Hepatocyte (in vitro differentiated cells): Measurements from ENCODE around the gene ZC3H15. TPM values are rescaled to one million over a fixed set of nuclear protein-coding genes. Genes with fewer than 3 reads are reported as not detected.

ENCODE experiments used
- DNase-seq: peaks from one replicate; pipeline ENCODE4 v3.0.0-alpha.2; 2016; ENCODE audit warnings: low spot score
- H2AFZ ChIP-seq: fragments of 200-600 bp; sonication (generic); 2 replicates; pipeline ENCODE4 v1.6.0; 2016; ENCODE audit warnings: antibody characterized with exemption, mild to moderate bottlenecking
- H3K27ac ChIP-seq: fragments of 200-600 bp; sonication (generic); 2 replicates; pipeline ENCODE4 v1.5.1; 2016; ENCODE audit warnings: mild to moderate bottlenecking
- H3K27me3 ChIP-seq: fragments of 200-600 bp; sonication (generic); 2 replicates; pipeline ENCODE4 v1.6.1; 2016
- H3K36me3 ChIP-seq: fragments of 200-600 bp; sonication (generic); replicated peaks from 2 replicates; pipeline ENCODE4 v1.5.1; 2016; ENCODE audit warnings: low read depth; ENCODE audit not compliant: insufficient read depth
- H3K4me1 ChIP-seq: fragments of 200-600 bp; sonication (generic); 2 replicates; pipeline ENCODE4 v1.5.1; 2016; ENCODE audit warnings: mild to moderate bottlenecking, moderate library complexity; ENCODE audit not compliant: insufficient read depth
- H3K4me2 ChIP-seq: fragments of 200-600 bp; sonication (generic); 2 replicates; pipeline ENCODE4 v1.6.0; 2016
- H3K4me3 ChIP-seq: fragments of 200-600 bp; sonication (generic); 2 replicates; pipeline ENCODE4 v1.5.1; 2016; ENCODE audit warnings: mild to moderate bottlenecking
- H3K79me2 ChIP-seq: fragments of 200-600 bp; sonication (generic); 2 replicates; pipeline ENCODE4 v1.6.0; 2017; ENCODE audit warnings: mild to moderate bottlenecking
- H3K9me2 ChIP-seq: fragments of 200-600 bp; sonication (generic); replicated peaks from 2 replicates; pipeline ENCODE4 v1.6.0; 2017; ENCODE audit warnings: mild to moderate bottlenecking; ENCODE audit not compliant: insufficient read depth
- H3K9me3 ChIP-seq: fragments of 200-600 bp; sonication (generic); 2 replicates; pipeline ENCODE4 v1.5.1; 2016; ENCODE audit warnings: low read depth, mild to moderate bottlenecking
- H4K20me1 ChIP-seq: fragments of 200-600 bp; sonication (generic); 2 replicates; pipeline ENCODE4 v1.6.0; 2016; ENCODE audit warnings: mild to moderate bottlenecking; ENCODE audit not compliant: insufficient read depth, poor library complexity, severe bottlenecking
- CTCF ChIP-seq: fragments of 200-600 bp; sonication (generic); IDR thresholded peaks from 2 replicates; pipeline ENCODE4 v1.5.1; 2016; ENCODE audit warnings: antibody characterized with exemption, mild to moderate bottlenecking; ENCODE audit not compliant: poor library complexity
- EZH2 ChIP-seq: fragments of 200-600 bp; sonication (generic); IDR thresholded peaks from 2 replicates; pipeline ENCODE4 v1.6.1; 2016; ENCODE audit warnings: antibody characterized with exemption, mild to moderate bottlenecking, borderline replicate concordance
- EZH2phosphoT487 ChIP-seq: fragments of 200-600 bp; sonication (generic); IDR thresholded peaks from one replicate; pipeline ENCODE4 v1.6.1; 2018; ENCODE audit warnings: antibody characterized with exemption, mild to moderate bottlenecking, low read depth, moderate library complexity; ENCODE audit not compliant: unreplicated experiment, severe bottlenecking
- WGBS: methylation state at CpG from one replicate; pipeline ENCODE4 v1.1.6; 2016; ENCODE audit warnings: low lambda C conversion rate; ENCODE audit errors: missing lambda C conversion rate; 5-methylcytosine and 5-hydroxymethylcytosine counted together
- polyA plus RNA-seq: library from polyadenylated mRNA; unstranded; fragments of >200 nt; fragmentation: Nextera tagmentation; extraction: Ambion mirVana; gene quantifications from 2 replicates; pipeline ENCODE4 v1.2.1, GENCODE V29; 2016
- total RNA-seq: library from RNA; depleted of rRNA; stranded (reverse); fragments of >200 nt; gene quantifications from 2 replicates; pipeline ENCODE4 v1.2.3, GENCODE V29; 2014

ZC3H15 gene
- total and polyA plus RNA-seq, 2 experiments from 2014 or later = 74.6 to 77.2 TPM

- no peaks in the 10 kb centered on the region for H3K9me3 ChIP-seq
- H3K9me2 ChIP-seq = no peaks in the 10 kb centered on the region
- no peak overlapping the region for H2AFZ ChIP-seq
- H3K4me3 ChIP-seq = no peak overlapping the region
- WGBS = 64% methylated on average over 1 of the region's 1 CpG
- no peak for DNase-seq
- TF ChIP-seq EZH2phosphoT487 (no peak), CTCF (no peak), EZH2 (no peak)
- no peaks in the 10 kb centered on the region for H3K36me3 ChIP-seq
- no peaks in the 10 kb centered on the region for H3K79me2 ChIP-seq
- H3K27ac ChIP-seq = no peak overlapping the region
- H3K4me1 ChIP-seq = no peaks in the 10 kb centered on the region
- H3K27me3 ChIP-seq = no peaks in the 10 kb centered on the region
- H3K4me2 ChIP-seq = no peak overlapping the region
- H4K20me1 ChIP-seq = no peaks in the 10 kb centered on the region
Observed at GRCh38 chr2:186523791-186524190, 37.7 kb downstream of the ZC3H15 start.

GRCh38 chr2:186526281-186526680, 40.2 kb downstream of the ZC3H15 start:
- no peak for TF ChIP-seq EZH2
- no peak for TF ChIP-seq EZH2phosphoT487
- no peak for TF ChIP-seq CTCF
- Histone ChIP-seq H3K79me2 (no peaks in the 10 kb centered on the region), H3K4me1 (peaks cover 4% of the 10 kb centered on the region), H4K20me1 (no peaks in the 10 kb centered on the region), H3K4me3 (no peak overlapping the region), H3K9me3 (no peaks in the 10 kb centered on the region), H3K27ac (no peak overlapping the region), H3K9me2 (no peaks in the 10 kb centered on the region), H2AFZ (no peak overlapping the region), H3K27me3 (no peaks in the 10 kb centered on the region), H3K36me3 (no peaks in the 10 kb centered on the region), H3K4me2 (no peak overlapping the region)
- no peak for DNase-seq
- WGBS = 93% methylated on average over 2 of the region's 2 CpGs

- Histone ChIP-seq H3K9me3 (no peaks in the 10 kb centered on the region), H3K27ac (no peak overlapping the region), H3K4me3 (no peak overlapping the region), H3K4me1 (peaks cover 16% of the 10 kb centered on the region), H3K27me3 (no peaks in the 10 kb centered on the region), H3K36me3 (no peaks in the 10 kb centered on the region), H3K9me2 (no peaks in the 10 kb centered on the region), H4K20me1 (no peaks in the 10 kb centered on the region), H3K4me2 (no peak overlapping the region), H3K79me2 (no peaks in the 10 kb centered on the region), H2AFZ (no peak overlapping the region)
- DNase-seq = no peak
- TF ChIP-seq EZH2 (no peak), CTCF (no peak), EZH2phosphoT487 (no peak)
- WGBS = 95% methylated on average over 3 of the region's 3 CpGs
Observed at GRCh38 chr2:186530314-186530713, 44.3 kb downstream of the ZC3H15 start.

GRCh38 chr2:186531257-186531775, 45.3 kb downstream of the ZC3H15 start:
- Histone ChIP-seq H3K9me2 (no peaks in the 10 kb centered on the region), H3K4me1 (peaks cover 16% of the 10 kb centered on the region), H3K27me3 (no peaks in the 10 kb centered on the region), H2AFZ (no peak overlapping the region), H3K9me3 (no peaks in the 10 kb centered on the region), H3K36me3 (no peaks in the 10 kb centered on the region), H4K20me1 (no peaks in the 10 kb centered on the region), H3K4me2 (no peak overlapping the region), H3K27ac (no peak overlapping the region), H3K79me2 (no peaks in the 10 kb centered on the region), H3K4me3 (no peak overlapping the region)
- no peak for DNase-seq
- no peak for TF ChIP-seq EZH2phosphoT487
- no peak for TF ChIP-seq CTCF
- TF ChIP-seq EZH2 = no peak
